Testis (tissue), 2 donors: Measurements from ENCODE around the gene CT47C1.

Experiments
- POLR2A ChIP-seq: fragments of 450-650 bp; IDR thresholded peaks from one replicate; pipeline ENCODE4 v1.6.1; 2017; ENCODE audit warnings: antibody characterized with exemption, mild to moderate bottlenecking, moderate library complexity
- TF ChIP-seq, protein P1 (sequence below), 3 experiments: fragments of 450-650 bp in 2 of 3; fragments of 200-600 bp in 1 of 3; sonication (generic) in 1 of 3; IDR thresholded peaks; one replicate each; pipeline ENCODE4 v1.5.1; 2016 to 2019; ENCODE audit warnings: antibody characterized with exemption in 3 of 3, mild to moderate bottlenecking in 2 of 3, moderate library complexity in 1 of 3

DNA sequence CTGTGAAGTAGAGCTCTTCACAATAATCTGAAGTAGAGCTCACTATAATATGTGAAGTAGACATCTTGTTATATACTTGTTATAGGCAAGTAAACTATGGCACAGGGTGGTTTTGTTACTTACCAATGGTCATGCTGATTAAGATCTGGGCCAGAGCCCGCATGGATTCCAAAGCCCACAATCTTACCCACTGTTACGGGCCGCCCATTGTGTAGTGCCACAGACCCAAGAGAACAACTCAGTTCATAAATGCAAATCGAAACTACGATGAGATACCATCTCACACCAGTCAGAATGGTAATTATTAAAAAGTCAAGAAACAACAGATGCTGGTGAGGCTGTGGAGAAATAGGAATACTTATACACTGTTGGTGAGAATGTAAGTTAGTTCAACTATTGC lies 46.9 kb upstream of the CT47C1 start:
- TF ChIP-seq, protein P1, sequence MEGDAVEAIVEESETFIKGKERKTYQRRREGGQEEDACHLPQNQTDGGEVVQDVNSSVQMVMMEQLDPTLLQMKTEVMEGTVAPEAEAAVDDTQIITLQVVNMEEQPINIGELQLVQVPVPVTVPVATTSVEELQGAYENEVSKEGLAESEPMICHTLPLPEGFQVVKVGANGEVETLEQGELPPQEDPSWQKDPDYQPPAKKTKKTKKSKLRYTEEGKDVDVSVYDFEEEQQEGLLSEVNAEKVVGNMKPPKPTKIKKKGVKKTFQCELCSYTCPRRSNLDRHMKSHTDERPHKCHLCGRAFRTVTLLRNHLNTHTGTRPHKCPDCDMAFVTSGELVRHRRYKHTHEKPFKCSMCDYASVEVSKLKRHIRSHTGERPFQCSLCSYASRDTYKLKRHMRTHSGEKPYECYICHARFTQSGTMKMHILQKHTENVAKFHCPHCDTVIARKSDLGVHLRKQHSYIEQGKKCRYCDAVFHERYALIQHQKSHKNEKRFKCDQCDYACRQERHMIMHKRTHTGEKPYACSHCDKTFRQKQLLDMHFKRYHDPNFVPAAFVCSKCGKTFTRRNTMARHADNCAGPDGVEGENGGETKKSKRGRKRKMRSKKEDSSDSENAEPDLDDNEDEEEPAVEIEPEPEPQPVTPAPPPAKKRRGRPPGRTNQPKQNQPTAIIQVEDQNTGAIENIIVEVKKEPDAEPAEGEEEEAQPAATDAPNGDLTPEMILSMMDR (IDR thresholded peaks at IDR 0.05), result no peak
- no peak for TF ChIP-seq POLR2A
